ENCODE data around the gene S1PR4. TPM values are rescaled to one million over a fixed set of nuclear protein-coding genes. Genes with fewer than 3 reads are reported as not detected.

Gene S1PR4
- total RNA-seq, 2 donors from 2014 or later, result not detected

GRCh38 chr19:3145909-3146676 is 32.5 kb upstream of the S1PR4 start:
- H3K4me3 Mint-ChIP-seq, result no peak overlapping the region
- H3K9ac ChIP-seq (ENCODE audit: extremely low read depth, low read length, poor library complexity, severe bottlenecking), result no peak overlapping the region
- H3K27me3 Mint-ChIP-seq (ENCODE audit: insufficient read depth), result peaks cover 1% of the 10 kb centered on the region
- no peaks in the 10 kb centered on the region for H3K36me3 ChIP-seq (ENCODE audit: control insufficient read depth, insufficient read depth, low read length)
- H3K36me3 Mint-ChIP-seq (ENCODE audit: low read depth), result no peaks in the 10 kb centered on the region
- no peak overlapping the region for H3K27ac ChIP-seq (ENCODE audit: low read depth, low read length)
- WGBS, 2 experiments (ENCODE audit: insufficient coverage in 1 of 2, insufficient read length in 1 of 2), result 84 to 87% methylated on average over 9 to 20 of the region's 20 CpGs
- H3K27me3 ChIP-seq (ENCODE audit: control insufficient read depth, insufficient read depth, low read length, poor library complexity, severe bottlenecking), result no peaks in the 10 kb centered on the region
- no peaks in the 10 kb centered on the region for H3K4me1 Mint-ChIP-seq
- no peak for TF ChIP-seq CTCF (conservative IDR thresholded peaks at IDR 0.05)
- no peaks in the 10 kb centered on the region for H3K4me1 ChIP-seq (ENCODE audit: control insufficient read depth, insufficient read depth, low read length)
- no peaks in the 10 kb centered on the region for H3K9me3 Mint-ChIP-seq
- H3K27ac Mint-ChIP-seq, result no peak overlapping the region
- no peaks in the 10 kb centered on the region for H3K9me3 ChIP-seq (ENCODE audit: control insufficient read depth, low read length)
- no peak overlapping the region for H3K4me3 ChIP-seq (ENCODE audit: low read length)
- no peak for DNase-seq

GRCh38 chr19:3146677-3147100 is 31.9 kb upstream of the S1PR4 start:
- Histone ChIP-seq H3K27me3 (ENCODE audit: control insufficient read depth, insufficient read depth, low read length, poor library complexity, severe bottlenecking) (no peaks in the 10 kb centered on the region), H3K4me1 (ENCODE audit: control insufficient read depth, insufficient read depth, low read length) (no peaks in the 10 kb centered on the region), H3K9ac (ENCODE audit: extremely low read depth, low read length, poor library complexity, severe bottlenecking) (no peak overlapping the region), H3K27ac (ENCODE audit: low read depth, low read length) (no peak overlapping the region), H3K4me3 (ENCODE audit: low read length) (no peak overlapping the region), H3K36me3 (ENCODE audit: control insufficient read depth, insufficient read depth, low read length) (no peaks in the 10 kb centered on the region), H3K9me3 (ENCODE audit: control insufficient read depth, low read length) (no peaks in the 10 kb centered on the region)
- no peak overlapping the region for H3K4me3 Mint-ChIP-seq
- DNase-seq, result peak; percentile 90
- H3K27me3 Mint-ChIP-seq (ENCODE audit: insufficient read depth), result peaks cover 1% of the 10 kb centered on the region
- H3K36me3 Mint-ChIP-seq (ENCODE audit: low read depth), result no peaks in the 10 kb centered on the region
- H3K27ac Mint-ChIP-seq, result no peak overlapping the region
- peak; percentile 80 for TF ChIP-seq CTCF (conservative IDR thresholded peaks at IDR 0.05)
- WGBS, 2 experiments (ENCODE audit: insufficient coverage in 1 of 2, insufficient read length in 1 of 2), result 75% methylated on average over 4 to 5 of the region's 5 CpGs
- H3K4me1 Mint-ChIP-seq, result no peaks in the 10 kb centered on the region
- H3K9me3 Mint-ChIP-seq, result no peaks in the 10 kb centered on the region

GRCh38 chr19:3148503-3148902 is 30.1 kb upstream of the S1PR4 start:
- DNase-seq, result no peak
- 92 to 100% methylated on average over 2 to 20 of the region's 20 CpGs for WGBS, 2 experiments (ENCODE audit: insufficient coverage in 1 of 2, insufficient read length in 1 of 2)
- no peaks in the 10 kb centered on the region for H3K36me3 Mint-ChIP-seq (ENCODE audit: low read depth)
- H3K4me3 Mint-ChIP-seq, result no peak overlapping the region
- Histone ChIP-seq H3K36me3 (ENCODE audit: control insufficient read depth, insufficient read depth, low read length) (no peaks in the 10 kb centered on the region), H3K9me3 (ENCODE audit: control insufficient read depth, low read length) (no peaks in the 10 kb centered on the region), H3K9ac (ENCODE audit: extremely low read depth, low read length, poor library complexity, severe bottlenecking) (no peak overlapping the region), H3K4me1 (ENCODE audit: control insufficient read depth, insufficient read depth, low read length) (no peaks in the 10 kb centered on the region), H3K27me3 (ENCODE audit: control insufficient read depth, insufficient read depth, low read length, poor library complexity, severe bottlenecking) (no peaks in the 10 kb centered on the region), H3K4me3 (ENCODE audit: low read length) (no peak overlapping the region), H3K27ac (ENCODE audit: low read depth, low read length) (no peak overlapping the region)
- H3K27ac Mint-ChIP-seq, result no peak overlapping the region
- H3K4me1 Mint-ChIP-seq, result no peaks in the 10 kb centered on the region
- no peak for TF ChIP-seq CTCF (conservative IDR thresholded peaks at IDR 0.05)
- no peaks in the 10 kb centered on the region for H3K27me3 Mint-ChIP-seq (ENCODE audit: insufficient read depth)
- no peaks in the 10 kb centered on the region for H3K9me3 Mint-ChIP-seq

Data from endodermal cell (in vitro differentiated cells).